Pancreas (tissue), 10 donors: ENCODE results near the gene M1AP. TPM values are rescaled to one million over a fixed set of nuclear protein-coding genes. Genes with fewer than 3 reads are reported as not detected.

Experiments
- ATAC-seq, 4 donors: fragments of 200-7000 bp; cut with Tn5 transposase; one replicate each; pipeline versions ENCODE4 v1.8.0 to v1.9.1; 2020; ENCODE audit warnings: mild to moderate bottlenecking in 4 of 4, moderate library complexity in 4 of 4
- DNase-seq, 6 donors: peaks; one replicate each; pipeline ENCODE4 v3.0.0-alpha.2; 2020
- FAIRE-seq: peaks from 2 replicates; lab custom pipeline; 2012; peaks lifted over from hg19 to GRCh38; lab: Jason Lieb, UNC
- H3K27ac ChIP-seq, 4 donors: fragments of 200-600 bp; sonication (generic); 1 replicate in 3 of 4; 2 replicates in 1 of 4; pipeline versions ENCODE4 v1.5.0 to v1.8.0; 2020
- H3K27me3 ChIP-seq, 4 donors: fragments of 200-600 bp; one replicate each; pipeline ENCODE4 v1.8.0; 2021
- H3K36me3 ChIP-seq, 3 donors: fragments of 200-600 bp; sonication (generic) in 1 of 3; one replicate each; pipeline versions ENCODE4 v1.5.0 to v1.8.0; 2020 to 2021
- H3K4me1 ChIP-seq, 3 donors: fragments of 200-600 bp; one replicate each; pipeline ENCODE4 v1.8.0; 2021
- H3K4me3 ChIP-seq, 4 donors: fragments of 200-600 bp; sonication (generic) in 2 of 4; one replicate each; pipeline versions ENCODE4 v1.5.0 to v1.8.0; 2020 to 2021
- H3K9me3 ChIP-seq, 4 donors: fragments of 200-600 bp; one replicate each; pipeline ENCODE4 v1.8.0; 2021
- CTCF ChIP-seq, 4 donors: fragments of 200-600 bp; sonication (generic) in 3 of 4; IDR thresholded peaks; one replicate each; pipeline versions ENCODE4 v1.5.0 to v1.8.0; 2021; ENCODE audit warnings: antibody characterized with exemption in 4 of 4
- WGBS, 2 donors: extraction: QIAGEN DNeasy Blood & Tissue Kit; methylation state at CpG; one replicate each; pipeline ENCODE4 v1.1.7; 2013; 5-methylcytosine and 5-hydroxymethylcytosine counted together
- intact Hi-C, 3 donors: fragments of 100-400 bp; cut with DNase I; formaldehyde crosslinking; loops; one replicate each; pipeline versions ENCODE4 v1.11.1 to v1.14.2; 2022
- polyA plus RNA-seq, 2 donors: library from polyadenylated mRNA; stranded (reverse); fragments of 200-250 nt; gene quantifications; one replicate each; pipeline ENCODE4 v1.2.3, GENCODE V29; 2013
- total RNA-seq, 6 donors: library from RNA; stranded (reverse); fragmentation: NEBNext Ultra II Directional in 4 of 6; extraction: Animal tissue kit (Norgen Biotek cat#: 25700) in 4 of 6; gene quantifications; one replicate each; pipeline versions ENCODE4 v1.2.1 to v1.2.4, GENCODE V29; 2021 to 2023
- donor health status: healthy with polysubstance abuse.
- donor health status: DM: no; HTN: no; CAD: no; lungs with moderate emphysema.
- donor health status: DM: no; HTN: no; CAD: no.
- donor health status: control.
- donor health status: control.
- donor health status: Bipolar disorder and iron deficiency.
- donor health status: DM: yes; HTN: yes; CAD: no.
- donor health status: DM: no; HTN: no; CAD: no.
- donor health status: DM: no; HTN: no; CAD: no.
- donor health status: DM: yes; HTN: yes; CAD: no.

M1AP gene
- total and polyA plus RNA-seq, 8 donors: 0.11 to 0.66 (median 0.27) TPM

GRCh38 chr2:74551942-74552913, 95.9 kb downstream of the M1AP start:
- FAIRE-seq: no peak
- 83 to 85% methylated on average over 21 of the region's 21 CpGs for WGBS, 2 donors
- H3K4me3 ChIP-seq: no peak overlapping the region

GRCh38 chr2:74551530-74551929, 96.6 kb downstream of the M1AP start:
- ATAC-seq: no peak
- Histone ChIP-seq H3K27me3 (no peaks in the 10 kb centered on the region), H3K27ac (no peak overlapping the region), H3K4me1 (peaks cover 0 to 7% (median 3%) of the 10 kb centered on the region in 3 donors), H3K9me3 (no peaks in the 10 kb centered on the region), H3K36me3 (no peaks in the 10 kb centered on the region), H3K4me3 (no peak overlapping the region)
- FAIRE-seq: no peak
- no peak for TF ChIP-seq CTCF (IDR thresholded peaks at IDR 0.05)
- intact Hi-C loops: no loop called here
- no peak for DNase-seq

More at GRCh38 chr2:74551942-74552913, 95.9 kb downstream of the M1AP start:
- intact Hi-C loops: no loop called here
- no peak overlapping the region for H3K27ac ChIP-seq
- ATAC-seq (no peak), DNase-seq (peak in 1 of 6 donors; percentile 42)
- no peak for TF ChIP-seq CTCF (IDR thresholded peaks at IDR 0.05)
- H3K27me3 ChIP-seq: no peaks in the 10 kb centered on the region
- H3K4me1 ChIP-seq: peaks cover 0 to 7% (median 3%) of the 10 kb centered on the region in 3 donors
- no peaks in the 10 kb centered on the region for H3K36me3 ChIP-seq
- no peaks in the 10 kb centered on the region for H3K9me3 ChIP-seq

GRCh38 chr2:74550231-74550630, 97.9 kb downstream of the M1AP start:
- ATAC-seq: no peak
- Histone ChIP-seq H3K4me1 (peaks cover 0 to 7% (median 3%) of the 10 kb centered on the region in 3 donors), H3K4me3 (no peak overlapping the region), H3K27ac (no peak overlapping the region), H3K9me3 (no peaks in the 10 kb centered on the region), H3K27me3 (no peaks in the 10 kb centered on the region), H3K36me3 (no peaks in the 10 kb centered on the region)
- DNase-seq: no peak
- TF ChIP-seq CTCF (IDR thresholded peaks at IDR 0.05): no peak
- intact Hi-C loops: no loop called here
- 90% methylated on average over 7 of the region's 7 CpGs for WGBS, 2 donors
- FAIRE-seq: no peak

- no peak for TF ChIP-seq CTCF (IDR thresholded peaks at IDR 0.05)
- peaks cover 0 to 7% (median 3%) of the 10 kb centered on the region in 3 donors for H3K4me1 ChIP-seq
- ATAC-seq (peak; percentile 84 to 91 (median 87)), FAIRE-seq (no peak), DNase-seq (peak; percentile 52 to 85 (median 66))
- peak overlapping the region in 3 of 4 donors; percentile 6 to 36 (median 15) for H3K27ac ChIP-seq
- H3K27me3 ChIP-seq: no peaks in the 10 kb centered on the region
- peak overlapping the region; percentile 30 to 64 (median 46) for H3K4me3 ChIP-seq
- H3K9me3 ChIP-seq: no peaks in the 10 kb centered on the region
- no peaks in the 10 kb centered on the region for H3K36me3 ChIP-seq
- WGBS, 2 donors: 3 to 4% methylated on average over 74 to 85 of the region's 85 CpGs
- intact Hi-C loops: no loop called here
Measured at GRCh38 chr2:74548900-74549826, 99.0 kb downstream of the M1AP start.
